NCI-H82 treated with DMSO at 0.1 percent for 48 hours (cell line): ENCODE measurements around the gene MRPS6.

Source experiments
- DNase-seq: peaks from one replicate; lab custom pipeline; 2025; ENCODE audit not compliant: unreplicated experiment; lab: John Stamatoyannopoulos, UW

MRPS6 gene

DNA sequence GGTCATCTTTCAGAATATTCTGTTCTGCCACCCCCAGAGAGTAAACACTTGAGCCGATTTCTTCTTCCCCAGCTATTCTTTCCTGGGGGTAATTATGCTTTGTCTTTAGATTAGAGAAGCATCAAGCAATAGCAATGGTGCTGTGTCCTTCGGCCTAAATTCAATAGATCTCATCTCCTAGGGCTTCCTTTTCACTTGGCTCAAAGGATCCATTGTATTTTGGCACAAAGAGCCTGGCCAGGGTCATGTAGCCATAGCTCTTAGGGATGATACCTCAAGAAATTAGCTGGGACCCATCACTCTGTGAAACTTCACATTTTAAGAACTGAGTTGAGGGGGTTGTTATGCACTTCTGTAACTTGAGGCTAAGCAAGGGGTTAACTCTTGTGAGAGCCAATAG is 27.0 kb downstream of the MRPS6 start:
- DNase-seq, result no peak

DNA sequence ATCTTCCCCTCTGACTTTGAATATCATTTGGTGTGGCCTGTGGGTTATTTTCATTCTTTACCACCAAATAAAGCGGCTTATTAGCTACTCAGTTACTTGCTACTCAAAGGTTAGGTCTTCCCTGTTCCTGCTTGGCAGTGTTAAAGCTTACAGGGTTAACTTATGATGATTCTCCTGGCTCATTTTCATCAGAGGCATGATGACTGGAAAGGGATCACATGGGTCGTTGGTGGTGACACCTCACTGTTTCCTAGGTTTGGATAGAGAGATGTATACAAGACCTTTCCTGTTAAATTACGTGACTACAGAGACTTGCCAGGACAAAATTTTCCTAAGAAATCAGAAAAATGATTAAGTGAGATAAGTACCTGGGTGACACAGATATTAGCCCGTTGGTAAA is 27.4 kb downstream of the MRPS6 start:
- no peak for DNase-seq

DNA sequence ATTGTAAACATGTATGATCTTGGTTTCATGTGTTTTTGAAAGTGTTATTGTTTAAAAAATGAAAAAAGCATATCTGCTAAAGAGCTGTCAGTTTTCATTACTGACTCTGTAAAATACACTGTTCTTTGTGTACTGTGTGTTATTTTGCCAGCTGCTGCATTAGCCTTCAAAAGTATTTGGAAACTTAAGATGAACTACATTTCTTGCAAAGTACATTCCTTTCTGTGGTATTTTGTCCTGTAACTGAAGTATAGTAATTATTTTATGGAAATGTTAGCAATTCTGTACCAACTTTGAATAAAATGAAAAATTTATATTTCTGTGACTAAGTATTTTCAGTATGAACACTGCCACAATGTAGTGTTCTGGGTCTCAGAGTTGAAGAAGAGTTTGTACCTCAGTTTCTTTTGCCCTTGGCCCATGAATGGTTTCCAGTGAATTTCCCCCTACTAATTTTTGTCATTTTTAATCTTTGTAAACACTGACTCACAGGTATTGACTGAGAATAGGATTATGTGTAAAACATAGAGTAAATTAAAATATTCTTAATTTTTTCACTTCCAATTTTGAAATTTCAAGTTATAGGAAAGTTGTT is 32.7 kb downstream of the MRPS6 start:
- DNase-seq, result no peak

DNA sequence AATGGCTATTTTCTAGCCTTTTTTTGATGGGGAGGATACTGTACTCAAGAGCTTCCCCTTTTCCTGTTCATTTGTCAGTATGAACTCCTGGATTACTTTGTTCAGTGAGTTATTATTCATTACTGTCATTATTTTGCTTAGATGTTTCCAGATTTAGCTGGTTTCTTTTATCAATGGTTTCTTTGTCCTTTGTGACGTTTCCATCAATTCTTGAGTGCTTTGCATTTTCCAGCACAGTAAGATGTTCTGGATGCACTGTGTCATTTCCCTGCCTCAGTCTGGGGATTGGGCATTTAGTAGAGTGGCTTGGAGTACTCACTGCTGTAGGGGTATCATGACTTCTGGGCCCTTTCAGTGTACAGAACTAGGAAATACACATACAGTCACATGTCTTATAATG is 34.2 kb downstream of the MRPS6 start:
- DNase-seq, result no peak

DNA sequence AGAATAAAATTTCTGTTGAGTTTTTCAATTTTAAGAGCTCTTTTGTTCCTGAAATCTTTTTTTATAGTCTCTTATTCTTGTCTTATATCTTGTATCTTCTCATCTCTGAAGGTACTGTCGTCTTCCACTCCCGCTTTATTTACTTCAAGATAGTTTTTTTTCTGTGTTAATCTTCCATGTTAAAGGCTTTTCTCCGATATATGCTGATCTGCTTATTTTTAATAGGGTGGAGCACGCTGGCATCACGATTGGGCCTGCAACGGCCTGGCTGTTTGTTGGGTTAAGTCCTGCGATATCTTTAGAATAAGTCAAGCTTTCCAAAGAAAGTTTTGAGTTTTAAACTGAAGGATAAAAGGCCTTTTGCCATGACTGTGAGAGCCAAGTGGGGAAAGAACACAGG is 35.7 kb downstream of the MRPS6 start:
- no peak for DNase-seq

DNA sequence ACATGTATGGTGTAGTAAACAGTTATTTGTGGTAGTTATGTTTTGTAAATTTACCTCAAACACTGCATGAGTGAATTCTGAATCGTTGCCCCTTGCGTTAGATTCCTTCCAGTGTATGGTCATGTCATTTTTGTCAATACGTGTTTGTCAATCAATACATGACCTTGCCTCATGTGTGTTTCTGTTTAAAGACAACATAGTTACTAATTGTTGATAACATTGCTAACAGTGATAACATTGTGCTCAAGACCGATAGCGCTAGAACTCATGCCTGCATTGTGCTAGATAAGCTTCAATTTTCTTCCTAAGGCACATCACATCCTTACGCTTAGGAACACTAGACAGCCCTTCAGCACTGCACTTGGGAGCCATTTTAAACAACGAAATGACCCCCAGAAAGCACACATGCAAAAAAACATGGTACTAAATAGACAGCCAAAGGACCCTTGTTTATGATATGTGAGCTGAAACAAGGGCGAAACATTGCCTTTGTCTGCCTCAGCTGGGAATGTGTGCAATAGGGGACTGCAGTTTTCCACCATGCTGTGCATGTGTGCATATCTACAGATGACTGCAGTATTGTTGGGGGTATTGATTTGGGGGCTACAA is 37.3 kb downstream of the MRPS6 start:
- no peak for DNase-seq

DNA sequence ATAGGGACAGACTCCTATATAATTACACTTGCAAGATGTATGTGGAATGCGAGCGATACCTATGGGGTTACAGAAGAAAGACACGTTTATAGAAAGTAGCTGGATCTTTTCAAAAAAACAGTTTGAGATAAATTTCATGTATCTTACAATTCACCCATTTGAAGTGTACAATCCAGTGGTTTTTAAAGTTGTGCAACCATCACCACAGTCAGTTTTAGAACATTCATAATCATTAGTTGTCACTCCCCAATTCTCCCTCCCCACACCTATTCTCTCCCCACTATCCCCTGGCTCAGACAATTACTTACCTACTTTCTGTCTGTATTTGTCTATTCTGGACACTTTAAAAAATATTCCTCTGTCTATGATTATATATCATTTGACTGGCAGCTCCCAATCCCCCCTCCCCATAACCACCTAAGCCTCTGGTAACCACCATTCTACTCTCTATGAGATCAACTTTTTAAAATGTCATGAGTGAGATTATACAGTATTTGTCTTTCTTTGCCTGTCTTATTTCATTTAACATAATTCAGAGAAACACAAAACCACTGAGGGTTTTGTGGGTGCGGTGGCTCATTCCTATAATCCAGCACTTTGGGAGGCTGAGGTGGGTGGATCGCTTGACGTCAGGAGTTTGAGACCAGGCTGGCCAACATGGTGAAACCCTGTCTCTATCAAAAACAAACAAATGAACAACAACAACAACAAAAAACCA is 39.1 kb downstream of the MRPS6 start:
- no peak for DNase-seq

DNA sequence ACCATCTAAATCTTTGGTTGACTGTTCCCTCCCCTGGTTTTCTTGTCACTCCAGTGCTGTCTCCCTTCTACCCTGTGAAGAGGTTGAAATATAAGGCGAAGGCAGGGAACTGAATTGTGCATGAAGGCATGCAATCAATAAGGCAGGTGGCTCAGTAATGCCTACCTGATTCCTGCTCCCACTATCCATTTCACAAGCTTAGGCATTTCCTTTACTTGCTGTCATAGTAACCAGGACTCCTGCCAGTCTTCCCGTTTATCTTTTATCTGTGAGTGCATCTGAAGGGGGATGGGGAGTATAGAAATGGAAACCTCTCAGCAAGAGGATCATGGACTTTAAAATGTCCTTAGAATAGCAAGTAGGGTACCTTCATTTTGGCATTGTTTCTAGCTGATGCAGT is 40.5 kb downstream of the MRPS6 start:
- no peak for DNase-seq

DNA sequence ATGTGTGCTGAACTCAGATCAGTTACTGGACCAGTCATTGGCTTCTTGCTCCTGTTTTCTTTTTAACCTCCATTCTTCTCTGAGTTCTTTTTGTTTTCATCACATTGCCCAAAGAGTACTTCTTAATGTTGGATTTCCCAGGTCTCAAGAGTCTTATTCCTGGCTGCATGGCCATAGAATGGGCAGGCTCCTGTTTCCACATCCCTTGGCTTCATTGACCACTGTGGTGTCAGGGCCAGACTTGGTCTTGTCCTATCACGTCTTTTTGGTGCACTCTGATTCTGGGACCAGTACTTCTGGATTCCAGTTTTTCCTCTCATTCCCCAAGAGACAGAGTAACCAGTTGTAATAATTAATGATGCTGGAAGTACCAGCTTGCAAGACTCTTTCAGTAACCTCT is 41.8 kb downstream of the MRPS6 start:
- DNase-seq, result no peak

DNA sequence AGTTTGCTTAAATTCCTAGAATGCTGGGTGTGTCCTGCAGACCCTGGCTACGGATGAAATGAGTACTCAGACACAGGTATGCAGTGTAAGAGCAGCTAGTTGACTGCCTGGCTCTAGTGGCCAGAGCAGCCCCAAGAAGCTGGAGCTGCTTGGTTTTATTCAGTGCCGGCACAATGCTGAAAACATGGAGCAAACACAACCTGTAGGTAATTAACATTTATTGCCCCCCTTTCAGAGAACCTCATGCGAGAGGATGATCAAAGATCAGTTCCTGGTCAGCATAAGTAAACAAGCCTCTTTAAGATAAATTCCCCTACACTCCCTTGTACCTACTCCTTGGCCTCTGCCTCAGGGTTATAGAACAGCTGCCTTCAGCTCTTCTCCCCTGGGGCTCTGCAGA is 43.2 kb downstream of the MRPS6 start:
- no peak for DNase-seq

DNA sequence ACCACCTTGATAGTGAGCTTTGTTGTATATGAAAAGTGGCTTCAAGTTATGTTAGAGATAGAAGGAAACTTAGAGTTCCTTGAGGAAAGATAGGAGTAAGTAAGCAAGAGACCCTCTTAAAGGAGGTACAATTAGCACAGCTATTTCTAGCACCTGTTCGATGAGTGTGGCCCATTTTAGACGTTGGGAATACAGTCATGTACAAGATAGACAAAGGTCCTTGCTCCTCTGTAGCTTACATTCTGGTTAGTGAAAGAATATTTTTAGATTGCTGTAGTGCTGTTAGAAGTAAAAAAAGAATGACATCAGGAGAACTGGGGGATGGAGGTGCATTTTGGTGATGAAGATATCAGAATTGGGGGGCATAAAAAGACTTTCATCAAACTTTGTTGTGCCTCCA is 47.5 kb downstream of the MRPS6 start:
- DNase-seq, result no peak

DNA sequence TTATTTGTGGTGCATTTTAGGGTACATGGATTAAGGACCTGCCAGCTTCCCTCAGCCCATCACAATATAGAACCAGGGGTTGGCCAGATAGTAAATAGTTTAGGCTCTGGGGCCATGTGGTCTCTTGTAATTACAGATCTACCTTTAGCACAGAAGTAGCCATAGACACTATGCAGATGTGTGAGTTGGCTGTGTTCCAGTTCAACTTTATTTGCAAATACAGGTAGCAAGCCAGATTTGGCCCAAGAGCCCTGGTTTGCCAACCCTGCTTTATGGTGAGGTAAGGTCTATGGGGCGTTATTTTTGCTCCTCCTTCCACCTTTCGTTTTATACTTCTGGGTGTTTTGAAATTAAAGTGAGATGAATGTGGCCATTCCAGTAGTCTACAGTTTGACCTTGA is 48.7 kb downstream of the MRPS6 start:
- no peak for DNase-seq

DNA sequence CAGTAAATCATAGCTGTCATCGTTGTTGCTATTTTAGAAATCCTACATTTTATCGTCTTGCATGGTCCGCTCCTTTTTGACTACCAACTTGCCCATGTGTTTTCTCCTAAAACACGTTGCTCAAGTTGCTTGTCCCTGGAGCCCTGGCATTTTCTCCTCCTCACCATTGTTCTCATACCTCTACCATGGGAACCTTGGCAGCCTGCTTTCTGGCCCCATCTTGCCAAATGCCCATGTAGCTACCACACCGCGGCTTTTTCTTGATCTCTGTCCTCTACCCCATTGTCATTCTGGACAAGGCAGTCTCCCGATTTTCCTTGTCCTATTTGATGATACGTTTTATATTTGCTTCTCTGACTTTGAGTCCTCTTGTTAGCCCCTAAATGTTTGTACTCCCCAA is 50.2 kb downstream of the MRPS6 start:
- DNase-seq, result no peak

DNA sequence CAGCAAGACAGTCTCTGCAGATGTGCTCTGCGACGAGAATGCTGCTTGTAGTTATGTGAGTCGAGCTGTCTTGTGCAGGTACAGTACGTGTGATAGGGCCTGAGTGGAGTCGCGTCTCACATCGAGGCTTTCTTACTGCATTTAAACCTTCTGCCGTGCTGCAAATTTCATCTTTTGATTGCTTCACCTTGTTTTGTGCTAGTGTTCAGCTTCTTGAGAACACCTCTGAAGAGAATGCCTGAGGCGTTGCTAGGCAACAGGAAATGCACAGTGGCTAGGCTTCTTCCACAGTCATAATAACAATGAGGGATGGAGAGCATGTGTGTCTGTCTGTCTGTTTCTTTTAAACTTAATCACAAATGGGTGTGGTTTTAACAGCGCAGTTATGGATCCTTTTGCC is 52.9 kb downstream of the MRPS6 start:
- no peak for DNase-seq

DNA sequence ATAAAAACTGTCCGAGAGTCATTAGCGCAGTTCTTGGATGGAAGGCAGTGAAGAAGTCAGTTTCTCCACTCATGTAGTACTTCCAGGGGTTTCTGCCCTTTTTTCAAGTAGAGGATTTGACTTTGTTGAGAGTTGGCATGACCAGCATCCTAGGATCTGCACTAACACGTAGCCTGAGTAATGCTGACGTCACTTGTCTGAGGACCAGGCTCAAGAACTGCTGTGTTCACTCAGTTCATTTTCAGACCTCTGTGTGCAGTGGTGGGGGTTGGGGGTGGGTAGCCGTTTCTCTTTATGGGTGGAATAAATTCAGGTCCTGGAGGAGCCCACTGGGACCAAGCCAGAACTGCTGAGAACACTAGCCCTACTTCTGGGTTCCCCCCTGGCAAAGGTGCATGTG is 53.3 kb downstream of the MRPS6 start:
- DNase-seq, result no peak

DNA sequence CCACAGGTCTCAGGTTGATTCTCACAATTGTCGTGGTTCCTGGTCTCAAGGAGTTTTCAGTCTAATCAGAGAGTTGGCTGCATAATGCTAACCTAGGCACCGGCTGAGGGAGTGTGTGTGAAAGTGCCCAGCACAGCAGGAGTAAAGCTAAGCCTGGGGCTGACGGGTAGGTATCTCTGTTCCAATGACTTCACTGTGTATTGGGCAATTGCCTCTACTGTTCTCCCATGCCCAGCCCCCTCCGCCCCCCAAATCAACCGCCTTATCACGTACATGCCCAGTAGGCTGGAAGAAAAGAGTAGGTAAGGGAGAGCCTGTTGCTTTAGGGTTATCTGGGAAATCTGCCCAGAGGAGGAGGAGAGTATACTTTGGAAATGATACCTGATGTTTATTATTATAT is 54.7 kb downstream of the MRPS6 start:
- DNase-seq, result no peak

DNA sequence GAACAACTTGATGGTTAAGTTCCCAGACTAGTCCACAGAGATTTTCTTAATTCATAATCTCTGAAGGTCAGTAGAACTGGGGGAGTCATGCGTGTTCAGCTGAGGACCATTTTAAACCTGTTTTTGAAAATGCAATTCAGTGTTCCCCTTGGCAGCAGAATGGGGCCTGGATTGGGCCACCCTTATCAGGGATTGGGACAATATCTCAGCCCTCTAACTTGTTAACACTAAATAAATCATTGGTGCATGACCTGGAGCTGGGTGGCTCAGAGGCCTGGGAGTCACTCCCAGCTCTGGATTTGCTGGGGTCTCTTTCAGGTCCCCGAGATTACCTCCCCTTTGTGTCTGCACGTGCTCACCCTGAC is 55.3 kb downstream of the MRPS6 start:
- DNase-seq, result no peak

DNA sequence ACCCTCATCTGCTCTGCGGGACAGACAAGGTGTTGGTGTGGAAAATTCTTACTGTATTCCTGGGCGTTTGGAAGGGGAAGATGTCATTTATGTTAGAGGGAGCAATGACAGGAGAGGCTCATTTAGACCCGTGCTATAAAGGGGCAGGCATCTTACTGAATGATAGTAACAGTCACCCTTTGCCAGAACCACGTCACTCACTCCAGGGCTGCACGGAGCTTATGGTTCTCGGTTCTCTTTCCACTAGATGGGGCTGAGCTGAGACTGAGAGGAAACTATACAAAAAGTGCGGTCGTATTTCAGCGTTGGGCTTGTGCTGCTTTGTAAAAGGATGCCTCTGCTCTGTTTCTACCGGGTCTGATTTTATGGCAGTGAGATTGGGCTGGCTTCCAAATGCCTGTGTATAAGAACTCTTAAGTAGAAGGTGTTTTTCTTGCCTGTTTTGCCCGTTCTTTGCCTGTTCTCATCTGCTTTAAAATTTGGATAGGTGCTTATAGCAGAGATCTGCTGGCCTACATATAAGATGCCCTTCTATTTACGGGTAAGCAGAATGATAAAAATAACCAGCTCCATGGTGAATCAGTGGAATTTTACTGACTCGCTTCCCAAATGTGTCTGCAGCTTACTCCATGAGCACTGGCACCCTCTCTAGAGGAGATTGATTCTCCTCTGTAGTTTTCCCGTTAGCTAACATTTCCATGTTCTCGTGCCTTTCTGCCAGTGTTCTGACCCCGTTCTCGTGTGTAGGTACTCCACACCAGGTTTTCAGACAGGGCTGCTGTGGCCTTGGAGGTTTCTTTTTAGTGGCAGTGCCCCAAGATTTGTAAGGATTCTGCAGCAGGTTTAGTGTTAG is 55.9 kb downstream of the MRPS6 start:
- no peak for DNase-seq

DNA sequence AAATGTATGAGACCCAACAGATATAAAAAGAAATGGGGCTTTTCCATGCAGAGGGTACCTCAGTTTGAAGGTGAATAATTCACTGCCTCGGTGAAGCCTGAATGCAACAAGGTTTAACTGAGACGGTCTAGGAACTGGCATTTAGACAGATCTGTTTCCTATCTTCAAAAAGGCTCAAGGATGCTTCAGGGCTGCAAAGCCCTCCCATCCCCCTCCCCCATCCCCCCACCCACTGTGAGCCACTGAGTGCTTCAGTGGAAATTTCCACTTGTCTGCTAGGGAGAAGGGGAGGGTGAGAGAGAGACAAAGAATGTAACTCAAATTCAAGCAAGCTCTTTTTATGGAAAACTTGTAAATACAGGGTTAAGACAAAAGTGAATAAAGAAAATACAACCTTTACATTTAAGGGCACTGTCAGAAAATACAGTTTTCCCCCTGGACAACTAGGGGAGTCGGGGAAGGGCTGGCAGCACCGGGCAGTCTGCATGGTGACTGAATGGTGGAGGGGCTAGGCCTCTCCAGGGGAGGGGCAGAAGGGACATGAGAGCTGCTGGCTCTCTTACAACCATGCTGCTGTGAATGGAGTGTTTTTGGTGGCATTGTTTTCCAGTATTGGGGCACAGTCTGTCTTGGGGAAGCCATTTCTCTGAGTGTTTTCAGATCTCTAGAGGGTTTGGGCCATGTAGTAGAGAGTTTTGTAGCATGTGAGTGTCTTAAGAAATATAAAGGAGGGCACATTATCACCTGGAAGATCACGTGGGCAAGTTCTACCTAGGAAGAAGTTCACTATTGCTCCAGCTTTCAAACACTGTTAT is 56.7 kb downstream of the MRPS6 start:
- no peak for DNase-seq

DNA sequence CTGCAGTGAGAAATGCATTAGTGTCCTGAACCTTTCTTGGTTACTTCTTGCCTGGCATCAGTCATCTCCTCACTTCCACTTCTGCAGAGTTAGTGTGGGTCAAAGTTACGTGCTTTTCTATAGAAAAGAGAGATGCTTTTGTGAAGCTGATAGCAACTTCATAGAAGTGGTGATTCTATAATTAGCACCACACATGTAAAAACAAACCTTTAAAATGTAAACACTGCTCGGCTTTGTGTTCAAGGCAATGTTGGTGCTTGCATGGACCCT is 57.3 kb downstream of the MRPS6 start:
- no peak for DNase-seq

DNA sequence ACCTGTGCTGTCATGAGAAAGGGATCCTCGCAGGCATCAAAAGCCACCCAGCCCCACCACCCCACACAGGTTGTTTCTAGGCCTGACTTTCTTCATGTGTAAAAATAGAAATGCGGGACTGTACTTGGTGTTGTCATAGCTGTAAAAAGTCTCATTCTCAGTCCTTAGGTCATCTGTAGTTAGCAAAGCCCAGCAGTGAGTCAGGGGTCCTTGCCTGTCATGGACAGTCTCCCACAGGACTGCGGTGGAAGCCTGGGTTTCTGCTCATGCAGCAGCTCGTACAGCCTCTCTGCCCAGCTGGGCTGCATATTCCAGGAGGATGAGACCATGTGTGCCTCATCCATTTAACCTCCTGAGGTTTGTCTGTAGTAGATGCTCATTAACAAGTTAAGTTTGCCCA is 58.2 kb downstream of the MRPS6 start:
- no peak for DNase-seq
